GM03348 (cell line): ENCODE data around the gene TEX47.

Source experiments
- DNase-seq: peaks from one replicate; pipeline ENCODE4 v3.0.0; 2012; ENCODE audit warnings: low spot score

TEX47 gene

DNA sequence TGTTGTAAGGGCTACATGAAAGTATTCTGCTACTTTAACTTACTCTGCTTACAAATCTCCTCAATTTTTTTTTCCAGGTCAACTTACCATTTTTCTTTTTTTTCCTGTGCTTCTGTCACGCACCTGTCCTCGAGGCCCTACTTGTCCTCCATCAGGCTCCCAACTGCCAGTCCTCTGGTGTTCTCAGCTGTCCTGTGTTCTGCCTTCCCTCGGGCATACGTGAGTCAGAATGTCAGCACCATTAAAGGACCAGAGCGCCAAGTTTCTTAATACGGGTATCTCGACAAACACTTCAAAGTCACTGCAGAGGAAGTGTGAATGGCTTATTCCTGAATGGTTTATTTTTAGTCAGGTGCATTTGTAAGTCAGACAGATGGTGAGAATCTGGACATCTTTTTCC, at the start of gene TEX47:
Gene TEX47 (minus strand): TSS at position 185 of the 400 bp plus-strand sequence. CDS start 795 bp downstream, outside the sequence.
- DNase-seq = no peak

DNA sequence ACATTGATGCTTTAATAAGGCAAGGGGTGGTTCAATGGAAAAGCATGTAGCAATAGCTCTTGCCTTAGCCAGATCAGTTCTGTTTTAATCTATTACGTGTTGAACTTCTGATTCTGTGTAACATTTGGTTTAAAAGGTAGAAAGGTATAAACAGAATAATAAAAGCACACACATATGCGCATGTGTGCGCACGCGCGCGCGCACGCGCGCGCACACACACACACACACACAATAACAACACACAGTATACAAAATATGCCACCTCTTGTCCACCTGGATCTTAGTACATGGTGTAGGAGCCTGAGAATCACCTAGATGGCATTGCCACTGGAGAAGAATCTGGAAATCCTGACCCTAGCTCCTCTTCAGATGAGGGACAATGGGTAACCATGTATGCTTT, 49.6 kb upstream of the TEX47 start:
- no peak for DNase-seq

DNA sequence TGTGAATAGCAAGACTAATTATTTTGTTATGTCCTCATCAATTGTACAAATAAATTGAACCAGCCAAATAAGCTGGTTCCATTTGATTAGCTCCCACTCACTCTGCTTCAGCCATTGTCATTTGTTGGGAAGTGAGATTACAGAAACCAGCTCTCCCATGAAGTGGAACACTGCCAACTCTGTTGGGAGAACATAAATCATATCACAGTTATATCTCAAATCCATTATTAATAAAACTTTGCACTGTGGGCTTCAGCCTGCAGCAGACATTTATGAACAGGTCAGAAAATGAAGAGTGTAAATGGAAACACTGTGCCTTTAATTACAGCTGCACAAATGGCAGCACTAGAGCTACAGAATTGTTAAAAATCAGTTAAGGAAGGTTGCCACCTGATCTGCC, 46.7 kb upstream of the TEX47 start:
- DNase-seq = no peak

- DNase-seq = peak; percentile 18
Measured at GRCh38 chr7:88835147-88835728, 39.7 kb upstream of the TEX47 start.

DNA sequence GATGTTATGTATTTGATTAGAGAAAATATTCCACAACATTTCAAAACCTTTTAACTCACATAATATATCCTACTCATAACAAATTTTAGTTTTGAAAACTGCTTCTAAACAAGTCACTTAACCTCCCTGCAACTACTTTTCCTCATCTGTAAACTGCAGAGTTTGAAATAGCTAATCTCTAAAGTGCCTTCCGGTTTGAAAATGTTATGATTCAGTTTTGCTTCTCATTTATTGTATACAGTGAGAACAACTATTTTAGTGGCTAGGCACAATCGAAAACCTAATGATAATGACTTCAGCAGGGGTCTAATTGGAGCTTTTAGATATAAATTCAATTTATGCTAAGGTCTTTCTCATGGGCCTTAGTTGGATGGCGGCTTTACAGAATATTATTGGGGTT, 30.7 kb upstream of the TEX47 start:
- DNase-seq = no peak

DNA sequence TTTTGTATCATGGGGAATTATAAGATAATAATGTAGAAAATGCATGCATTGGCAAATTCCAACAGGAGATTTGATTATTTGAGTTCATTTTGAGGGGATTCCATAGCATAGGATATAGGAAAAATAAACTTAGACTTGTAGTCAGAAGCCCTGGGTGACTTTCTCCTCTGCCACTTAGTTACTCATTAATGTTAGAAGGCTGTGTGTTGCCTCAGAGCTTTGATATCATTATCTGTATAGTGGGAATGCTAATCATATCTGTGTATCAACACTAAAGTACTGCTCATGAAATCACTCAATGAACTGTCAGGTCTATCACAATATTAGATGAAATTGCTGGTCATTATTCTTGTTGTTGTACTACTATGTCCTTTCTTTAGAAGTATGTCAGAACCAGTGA, 23.0 kb upstream of the TEX47 start:
- no peak for DNase-seq

- DNase-seq = no peak
Measured at GRCh38 chr7:88806280-88807037, 10.9 kb upstream of the TEX47 start.

- no peak for DNase-seq
Measured at GRCh38 chr7:88801046-88801445, 5.5 kb upstream of the TEX47 start.

DNA sequence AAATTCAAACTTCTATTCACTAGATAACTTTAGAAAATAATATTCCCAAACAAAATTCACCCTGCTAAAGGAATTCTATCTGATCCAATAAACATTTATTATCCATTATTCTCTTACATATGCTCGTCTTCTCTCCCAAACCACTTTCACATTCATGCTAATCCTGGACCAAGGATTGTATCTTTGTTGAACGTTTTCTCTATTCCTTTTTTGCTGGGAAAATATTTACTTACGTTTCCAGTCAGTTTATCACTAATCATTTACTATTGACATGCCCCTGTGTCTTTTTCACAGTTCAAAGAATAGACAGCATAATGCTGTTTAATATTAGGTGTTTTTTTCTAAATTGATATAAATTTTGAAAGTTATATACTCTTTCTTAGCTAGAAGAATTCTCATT, 3.2 kb downstream of the TEX47 start:
- DNase-seq = no peak

GRCh38 chr7:88791891-88792290, 3.6 kb downstream of the TEX47 start:
- DNase-seq = no peak

- peak; percentile 17 for DNase-seq
Measured at GRCh38 chr7:88789480-88790064, 6.0 kb downstream of the TEX47 start.

- DNase-seq = no peak
Measured at GRCh38 chr7:88787777-88788176, 7.8 kb downstream of the TEX47 start.

- no peak for DNase-seq
Measured at GRCh38 chr7:88775838-88776237, 19.7 kb downstream of the TEX47 start.

- no peak for DNase-seq
Measured at GRCh38 chr7:88772776-88773175, 22.8 kb downstream of the TEX47 start.

DNA sequence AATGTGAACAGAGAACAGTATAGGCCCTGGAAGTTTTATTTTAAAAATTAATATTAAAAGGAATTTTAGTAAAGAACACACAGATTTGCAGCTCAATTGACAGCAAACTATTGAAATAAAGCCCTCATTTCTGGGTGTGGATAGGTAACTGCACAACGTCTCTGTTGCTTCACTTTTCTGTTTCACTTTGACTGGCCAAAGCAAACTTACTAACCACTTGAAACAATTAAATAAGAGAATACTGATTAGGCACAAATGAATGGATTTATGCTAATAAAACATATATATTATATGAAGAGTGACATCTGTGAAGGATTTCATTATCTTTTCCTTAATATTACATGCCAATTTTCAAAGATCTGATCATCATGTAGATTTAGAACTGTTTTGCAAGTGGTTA, 24.1 kb downstream of the TEX47 start:
- no peak for DNase-seq

- no peak for DNase-seq
Measured at GRCh38 chr7:88761779-88762178, 33.8 kb downstream of the TEX47 start.

GRCh38 chr7:88760136-88760515, 35.4 kb downstream of the TEX47 start:
- no peak for DNase-seq

GRCh38 chr7:88759230-88760135, 36.1 kb downstream of the TEX47 start, which contains the start of gene ZNF804B:
ZNF804B (plus strand) TSS chr7:88759700; CDS start chr7:88759977, 277 bp downstream.
- peak; percentile 23 for DNase-seq

DNA sequence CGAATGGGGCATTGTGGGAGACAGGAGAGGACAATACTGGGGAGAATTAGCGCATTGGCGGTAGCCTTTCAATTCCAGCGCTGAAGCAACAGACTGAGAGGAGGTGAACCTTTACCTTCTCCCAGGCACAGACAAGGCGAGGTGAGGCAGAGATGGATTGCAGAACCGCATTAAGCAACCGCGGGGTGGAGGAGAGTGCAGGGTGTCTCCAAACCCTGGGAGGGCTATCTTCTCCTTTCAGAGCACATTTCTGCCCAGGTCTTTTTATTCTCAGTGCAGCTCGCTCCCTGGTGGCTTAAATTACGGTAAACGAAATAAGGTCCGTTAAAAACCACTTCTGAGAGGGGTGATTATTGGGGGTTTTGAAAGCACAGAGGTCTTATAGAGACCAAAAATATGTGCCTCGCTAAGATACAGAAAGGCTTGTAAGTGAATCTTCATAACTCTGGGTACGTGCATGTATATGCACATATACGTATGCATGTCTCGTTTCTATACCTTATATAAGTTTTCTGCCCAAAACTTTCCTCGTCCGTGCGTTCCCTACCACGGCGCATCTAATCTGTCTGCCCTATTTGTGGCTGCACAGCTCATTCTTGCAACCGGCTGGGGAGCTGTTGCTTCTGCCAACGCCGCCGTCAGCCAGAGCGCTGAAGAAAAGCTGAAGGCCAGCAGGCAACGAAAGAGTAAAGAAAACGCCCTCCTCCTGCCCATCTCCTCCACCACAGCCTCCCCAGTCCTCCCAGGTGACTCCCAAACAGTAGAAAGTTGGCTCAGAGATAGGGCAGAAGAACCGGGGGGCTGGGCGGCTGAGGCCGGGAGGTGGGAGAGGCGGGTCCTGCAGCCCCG, 36.9 kb downstream of the TEX47 start:
- DNase-seq = peak; percentile 35

DNA sequence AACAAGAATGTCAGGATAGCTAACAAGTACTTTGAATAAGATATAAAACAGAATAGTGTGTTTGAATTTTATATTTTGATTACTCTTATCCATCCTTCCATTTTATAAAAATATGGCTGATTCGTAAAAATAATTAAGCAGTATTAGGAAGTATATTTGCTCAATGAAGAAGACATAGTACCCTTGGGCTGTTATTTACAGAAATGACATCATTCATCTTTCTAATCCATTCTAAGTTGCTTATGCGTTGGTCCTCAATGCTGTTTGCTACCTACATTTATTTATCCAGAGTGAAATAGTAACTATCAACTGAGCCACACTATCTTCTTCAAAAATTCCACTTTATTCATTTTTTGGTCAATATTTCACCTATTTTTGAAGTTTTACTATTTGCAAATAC, 38.2 kb downstream of the TEX47 start:
- no peak for DNase-seq

- no peak for DNase-seq
Measured at GRCh38 chr7:88756802-88757201, 38.7 kb downstream of the TEX47 start.
